Liver (tissue), 9 donors: ENCODE data around the gene RSL1D1. TPM values are rescaled to one million over a fixed set of nuclear protein-coding genes. Genes with fewer than 3 reads are reported as not detected.

Experiments
- DNase-seq: peaks from one replicate; pipeline ENCODE4 v3.0.0-alpha.2; 2017; ENCODE audit warnings: low spot score
- H3K27ac ChIP-seq, 2 donors: one replicate each; pipeline ENCODE4 v1.7.0; 2013; ENCODE audit warnings: inconsistent platforms in 2 of 2, low read length in 2 of 2, control low read depth in 1 of 2, low read depth in 1 of 2, mild to moderate bottlenecking in 1 of 2
- H3K27me3 ChIP-seq, 4 donors: one replicate each; pipeline versions ENCODE4 v1.6.1 to v1.7.0; 2013; ENCODE audit warnings: low read length in 3 of 4, inconsistent platforms in 1 of 4, mild to moderate bottlenecking in 1 of 4, moderate library complexity in 1 of 4; ENCODE audit not compliant: control insufficient read depth in 4 of 4, insufficient read depth in 4 of 4
- H3K36me3 ChIP-seq, 4 donors: one replicate each; pipeline versions ENCODE4 v1.6.1 to v1.7.0; 2013; ENCODE audit warnings: low read length in 3 of 4, mild to moderate bottlenecking in 3 of 4, low read depth in 1 of 4, moderate library complexity in 1 of 4; ENCODE audit not compliant: control insufficient read depth in 4 of 4, insufficient read depth in 3 of 4
- H3K4me1 ChIP-seq, 4 donors: one replicate each; pipeline versions ENCODE4 v1.6.1 to v1.7.0; 2013; ENCODE audit warnings: low read length in 3 of 4, mild to moderate bottlenecking in 3 of 4, moderate library complexity in 1 of 4; ENCODE audit not compliant: control insufficient read depth in 4 of 4, insufficient read depth in 4 of 4
- H3K4me3 ChIP-seq, 3 donors: one replicate each; pipeline versions ENCODE4 v1.6.1 to v1.7.0; 2013; ENCODE audit warnings: low read length in 3 of 3, control low read depth in 1 of 3, low read depth in 1 of 3, mild to moderate bottlenecking in 1 of 3
- H3K9ac ChIP-seq, 2 donors: one replicate each; pipeline ENCODE4 v1.7.0; 2013; ENCODE audit warnings: low read length in 2 of 2, mild to moderate bottlenecking in 2 of 2, moderate library complexity in 2 of 2, control low read depth in 1 of 2, low read depth in 1 of 2
- H3K9me3 ChIP-seq, 4 donors: one replicate each; pipeline versions ENCODE4 v1.6.1 to v1.7.0; 2013; ENCODE audit warnings: low read length in 3 of 4; ENCODE audit not compliant: control insufficient read depth in 4 of 4
- CTCF ChIP-seq: fragments of 150-350 bp; IDR thresholded peaks from 2 replicates; pipeline ENCODE4 v1.5.1; 2017; ENCODE audit warnings: improper control_type of control experiment, low read depth, low read length; ENCODE audit not compliant: missing input control
- EGR1 ChIP-seq, 2 donors: IDR thresholded peaks; 2 replicates each; pipeline ENCODE4 v1.6.1; 2016 to 2018; ENCODE audit warnings: antibody characterized with exemption in 2 of 2, low read depth in 2 of 2
- FOXA2 ChIP-seq: IDR thresholded peaks from 2 replicates; pipeline ENCODE4 v1.6.1; 2016; ENCODE audit warnings: antibody characterized with exemption
- GABPA ChIP-seq, 2 donors: IDR thresholded peaks in 1 of 2; conservative IDR thresholded peaks in 1 of 2; 2 replicates each; pipeline ENCODE4 v1.6.1; 2016; ENCODE audit warnings: antibody characterized with exemption in 2 of 2, mild to moderate bottlenecking in 1 of 2, moderate library complexity in 1 of 2
- HNF4A ChIP-seq, 2 donors: conservative IDR thresholded peaks; 2 replicates each; pipeline ENCODE4 v1.6.1; 2016; ENCODE audit warnings: antibody characterized with exemption in 2 of 2, mild to moderate bottlenecking in 2 of 2
- HNF4G ChIP-seq: IDR thresholded peaks from 2 replicates; pipeline ENCODE4 v1.6.1; 2016; ENCODE audit warnings: antibody characterized with exemption
- JUND ChIP-seq, 2 donors: IDR thresholded peaks; 2 replicates each; pipeline ENCODE4 v1.6.1; 2016; ENCODE audit warnings: antibody characterized with exemption in 2 of 2
- MAX ChIP-seq: IDR thresholded peaks from 2 replicates; pipeline ENCODE4 v1.6.1; 2016; ENCODE audit warnings: antibody characterized with exemption
- NR2F2 ChIP-seq: IDR thresholded peaks from 2 replicates; pipeline ENCODE4 v1.6.1; 2016; ENCODE audit warnings: antibody characterized with exemption
- REST ChIP-seq: IDR thresholded peaks from 2 replicates; pipeline ENCODE4 v1.6.1; 2016; ENCODE audit warnings: antibody characterized with exemption, mild to moderate bottlenecking
- SP1 ChIP-seq: IDR thresholded peaks from 2 replicates; pipeline ENCODE4 v1.6.1; 2018; ENCODE audit warnings: antibody characterized with exemption, mild to moderate bottlenecking
- TAF1 ChIP-seq: conservative IDR thresholded peaks from 2 replicates; pipeline ENCODE4 v1.6.1; 2016; ENCODE audit warnings: antibody characterized with exemption, mild to moderate bottlenecking
- YY1 ChIP-seq: IDR thresholded peaks from 2 replicates; pipeline ENCODE4 v1.6.1; 2016; ENCODE audit warnings: antibody characterized with exemption, mild to moderate bottlenecking
- ZBTB33 ChIP-seq: IDR thresholded peaks from 2 replicates; pipeline ENCODE4 v1.6.1; 2016; ENCODE audit warnings: antibody characterized with exemption
- WGBS: extraction: QIAGEN DNeasy Blood & Tissue Kit; methylation state at CpG from one replicate; pipeline ENCODE4 v1.1.7; 2013; 5-methylcytosine and 5-hydroxymethylcytosine counted together
- polyA plus RNA-seq, 2 donors: library from polyadenylated mRNA; stranded (reverse) in 1 of 2; unstranded in 1 of 2; fragments of 200-250 nt in 1 of 2; fragments of >200 nt in 1 of 2; fragmentation: Nextera tagmentation in 1 of 2; extraction: Ambion mirVana in 1 of 2; gene quantifications; one replicate each; pipeline versions ENCODE4 v1.2.1 to v1.2.3, GENCODE V29; 2013 to 2015
- total RNA-seq, 2 donors: library from RNA; depleted of rRNA; stranded (reverse); fragments of >200 nt; gene quantifications; one replicate each; pipeline ENCODE4 v1.2.3, GENCODE V29; 2014
- donor health status: healthy.
- donor health status: healthy.
- donor health status: healthy.
- donor health status: healthy.
- donor health status: healthy.

Gene RSL1D1
- total and polyA plus RNA-seq, 4 donors: 35.2 to 59.7 (median 43.3) TPM

- DNase-seq: no peak
- no peaks in the 10 kb centered on the region for H3K27me3 ChIP-seq
- H3K27ac ChIP-seq: peak overlapping the region; percentile 98 to 99
- TF ChIP-seq ZBTB33 (no peak), TAF1 (no peak), SP1 (no peak), HNF4A (conservative IDR thresholded peaks at IDR 0.05) (no peak), GABPA (IDR thresholded peaks at IDR 0.05 in 1 of 2, conservative IDR thresholded peaks at IDR 0.05 in 1 of 2) (no peak), EGR1 (IDR thresholded peaks at IDR 0.05; ENCODE audit: low read depth in 2 of 2) (no peak)
- H3K9me3 ChIP-seq: no peaks in the 10 kb centered on the region
- WGBS: 86% methylated on average over 20 of the region's 20 CpGs
- no peaks in the 10 kb centered on the region for H3K36me3 ChIP-seq
- peaks cover 11 to 64% (median 50%) of the 10 kb centered on the region in 4 donors for H3K4me1 ChIP-seq
- H3K4me3 ChIP-seq: no peak overlapping the region
- peak overlapping the region in 1 of 2 donors; percentile 94 for H3K9ac ChIP-seq
These were observed 56.1 kb downstream of the RSL1D1 start for GRCh38 chr16:11794996-11795886.

GRCh38 chr16:11794447-11794846 is 56.9 kb downstream of the RSL1D1 start:
- Histone ChIP-seq H3K9ac (no peak overlapping the region), H3K9me3 (no peaks in the 10 kb centered on the region), H3K27ac (peak overlapping the region in 1 of 2 donors; percentile 98), H3K4me1 (peaks cover 11 to 67% (median 50%) of the 10 kb centered on the region in 4 donors), H3K4me3 (no peak overlapping the region), H3K36me3 (no peaks in the 10 kb centered on the region), H3K27me3 (no peaks in the 10 kb centered on the region)
- no peak for TF ChIP-seq REST
- TF ChIP-seq EGR1 (IDR thresholded peaks at IDR 0.05; ENCODE audit: low read depth in 2 of 2): no peak
- no peak for TF ChIP-seq NR2F2
- no peak for TF ChIP-seq FOXA2
- no peak for TF ChIP-seq CTCF
- TF ChIP-seq HNF4A (conservative IDR thresholded peaks at IDR 0.05): no peak
- TF ChIP-seq YY1: no peak
- TF ChIP-seq MAX: no peak
- TF ChIP-seq HNF4G: no peak
- TF ChIP-seq SP1: no peak
- TF ChIP-seq TAF1: no peak
- no peak for TF ChIP-seq JUND (IDR thresholded peaks at IDR 0.05)
- DNase-seq: no peak
- WGBS: 41% methylated on average over 2 of the region's 2 CpGs
